Measurements from ENCODE around the gene CYP2S1.

- no peak for TF ChIP-seq POLR2A (IDR thresholded peaks at IDR 0.05)
- TF ChIP-seq CTCF (IDR thresholded peaks at IDR 0.05): no peak
Measured at GRCh38 chr19:41166944-41167804, 25.8 kb upstream of the CYP2S1 start.

All from gastroesophageal sphincter (tissue), 3 donors.